ENCODE measurements around the gene DLG2.

DLG2 gene

GRCh38 chr11:83409476-83409875, 2217.7 kb downstream of the DLG2 start:
- TF ChIP-seq FOXM1 (IDR thresholded peaks at IDR 0.05; ENCODE audit: borderline replicate concordance, low read depth) = no peak
- no peak for TF ChIP-seq USF1 (IDR thresholded peaks at IDR 0.05)
- no peak for TF ChIP-seq REST (IDR thresholded peaks at IDR 0.05; ENCODE audit: low read depth)
- no peak for TF ChIP-seq CREB1 (IDR thresholded peaks at IDR 0.05; ENCODE audit: low read depth)
- no peak for TF ChIP-seq MAX (IDR thresholded peaks at IDR 0.05)
- TF ChIP-seq CEBPB (IDR thresholded peaks at IDR 0.05) = no peak
- TF ChIP-seq RAD21 (IDR thresholded peaks at IDR 0.05; ENCODE audit: low read depth) = no peak
- TF ChIP-seq YY1 (IDR thresholded peaks at IDR 0.05; ENCODE audit: low read depth) = no peak
- no peak for TF ChIP-seq EP300 (IDR thresholded peaks at IDR 0.05; ENCODE audit: borderline replicate concordance)

- TF ChIP-seq FOXM1 (IDR thresholded peaks at IDR 0.05; ENCODE audit: borderline replicate concordance, low read depth) (no peak), REST (IDR thresholded peaks at IDR 0.05; ENCODE audit: low read depth) (no peak), EGR1 (IDR thresholded peaks at IDR 0.05) (no peak), TAF1 (IDR thresholded peaks at IDR 0.05; ENCODE audit: low read depth) (no peak), YY1 (IDR thresholded peaks at IDR 0.05; ENCODE audit: low read depth) (no peak), TCF12 (IDR thresholded peaks at IDR 0.05; ENCODE audit: low read depth) (no peak), ZBTB7A (IDR thresholded peaks at IDR 0.05; ENCODE audit: low read depth) (no peak), RAD21 (IDR thresholded peaks at IDR 0.05; ENCODE audit: low read depth) (no peak), TEAD4 (IDR thresholded peaks at IDR 0.05) (no peak), USF1 (IDR thresholded peaks at IDR 0.05) (no peak), MAX (IDR thresholded peaks at IDR 0.05) (no peak)
These were observed 2218.2 kb downstream of the DLG2 start for GRCh38 chr11:83408946-83409345.
